ENCODE results near the gene OR2L3. TPM values are rescaled to one million over a fixed set of nuclear protein-coding genes. Genes with fewer than 3 reads are reported as not detected.

OR2L3 gene
- total RNA-seq, 4 donors from 2014 or later, result not detected

GRCh38 chr1:248015803-248016202 is 30.8 kb upstream of the OR2L3 start:
- Histone ChIP-seq H3K36me3 (no peaks in the 10 kb centered on the region), H3K4me1 (no peaks in the 10 kb centered on the region)
- DNase-seq, result no peak

GRCh38 chr1:248029770-248030169 is 16.9 kb upstream of the OR2L3 start, which contains the start of gene OR2L2:
TSS of gene OR2L2 (plus strand) at chr1:248030070. CDS start at chr1:248038268, 8,198 bp downstream.
- H3K27me3 ChIP-seq, result no peaks in the 10 kb centered on the region
- H3K4me3 ChIP-seq, result no peak within 1 kb of the TSS
- no peaks in the 10 kb centered on the region for H3K36me3 ChIP-seq
- TF ChIP-seq POLR2A (IDR thresholded peaks at IDR 0.05), result no peak
- no peak for TF ChIP-seq CTCF (IDR thresholded peaks at IDR 0.05)
- peaks cover 0 to 5% (median 0%) of the 10 kb centered on the region in 4 donors for H3K9me3 ChIP-seq
- no peak for DNase-seq
- H3K4me1 ChIP-seq, result no peaks in the 10 kb centered on the region
- H3K27ac ChIP-seq, result no peak within 1 kb of the TSS

More at GRCh38 chr1:248015803-248016202, 30.8 kb upstream of the OR2L3 start:
- Histone ChIP-seq H3K9me3 (peaks cover 0 to 2% (median 0%) of the 10 kb centered on the region in 4 donors), H3K27ac (no peak overlapping the region), H3K4me3 (no peak overlapping the region), H3K27me3 (no peaks in the 10 kb centered on the region)
- no peak for TF ChIP-seq POLR2A (IDR thresholded peaks at IDR 0.05)
- no peak for TF ChIP-seq CTCF (IDR thresholded peaks at IDR 0.05)

GRCh38 chr1:248045209-248045608 is 1.4 kb upstream of the OR2L3 start:
- no peaks in the 10 kb centered on the region for H3K36me3 ChIP-seq
- peaks cover 0 to 3% (median 0%) of the 10 kb centered on the region in 4 donors for H3K9me3 ChIP-seq
- no peaks in the 10 kb centered on the region for H3K4me1 ChIP-seq
- H3K27me3 ChIP-seq, result no peaks in the 10 kb centered on the region
- no peak overlapping the region for H3K27ac ChIP-seq
- TF ChIP-seq CTCF (IDR thresholded peaks at IDR 0.05) (no peak), POLR2A (IDR thresholded peaks at IDR 0.05) (no peak)
- no peak for DNase-seq
- no peak overlapping the region for H3K4me3 ChIP-seq

GRCh38 chr1:248047008-248047407 is 372 bp downstream of the OR2L3 start:
- Histone ChIP-seq H3K4me1 (no peaks in the 10 kb centered on the region), H3K27ac (no peak overlapping the region), H3K9me3 (no peaks in the 10 kb centered on the region), H3K27me3 (no peaks in the 10 kb centered on the region), H3K4me3 (no peak overlapping the region), H3K36me3 (no peaks in the 10 kb centered on the region)
- no peak for DNase-seq
- TF ChIP-seq CTCF (IDR thresholded peaks at IDR 0.05), result no peak
- TF ChIP-seq POLR2A (IDR thresholded peaks at IDR 0.05), result no peak

GRCh38 chr1:248054671-248055070 is 8.0 kb downstream of the OR2L3 start:
- no peaks in the 10 kb centered on the region for H3K4me1 ChIP-seq
- no peak overlapping the region for H3K27ac ChIP-seq
- no peak overlapping the region for H3K4me3 ChIP-seq
- no peak for DNase-seq
- TF ChIP-seq POLR2A (IDR thresholded peaks at IDR 0.05) (no peak), CTCF (IDR thresholded peaks at IDR 0.05) (no peak)
- H3K36me3 ChIP-seq, result no peaks in the 10 kb centered on the region
- no peaks in the 10 kb centered on the region for H3K9me3 ChIP-seq
- no peaks in the 10 kb centered on the region for H3K27me3 ChIP-seq

GRCh38 chr1:248055261-248055660 is 8.6 kb downstream of the OR2L3 start:
- no peak for DNase-seq
- H3K36me3 ChIP-seq, result no peaks in the 10 kb centered on the region
- H3K27ac ChIP-seq, result no peak overlapping the region
- no peaks in the 10 kb centered on the region for H3K4me1 ChIP-seq
- no peak for TF ChIP-seq POLR2A (IDR thresholded peaks at IDR 0.05)
- no peaks in the 10 kb centered on the region for H3K27me3 ChIP-seq
- H3K4me3 ChIP-seq, result no peak overlapping the region
- H3K9me3 ChIP-seq, result no peaks in the 10 kb centered on the region

Data from Peyer's patch (tissue), 4 donors.